K562 (cell line): ENCODE data around the gene EPHB2. TPM values are rescaled to one million over a fixed set of nuclear protein-coding genes. Genes with fewer than 3 reads are reported as not detected.

Experiments
- CBX3 ChIP-seq, 2 experiments: IDR thresholded peaks; 1 replicate in 1 of 2; 2 replicates in 1 of 2; pipeline ENCODE4 v1.6.1; 2012; ENCODE audit warnings: inconsistent platforms in 2 of 2, low read length in 2 of 2, borderline replicate concordance in 1 of 2, control low read depth in 1 of 2
- MEF2D ChIP-seq: conservative IDR thresholded peaks from 2 replicates; pipeline ENCODE4 v1.6.1; 2016; ENCODE audit warnings: low read depth, missing genetic modification characterization, missing compliant biosample characterization
- NFATC3 ChIP-seq: fragments of 450-650 bp; IDR thresholded peaks from 2 replicates; pipeline ENCODE4 v1.6.1; 2017; ENCODE audit warnings: mild to moderate bottlenecking
- NUFIP1 ChIP-seq: fragments of 450-650 bp; IDR thresholded peaks from 2 replicates; pipeline ENCODE4 v1.6.1; 2018; ENCODE audit not compliant: partially characterized antibody
- ZEB2 ChIP-seq: fragments of 450-650 bp; IDR thresholded peaks from 2 replicates; pipeline ENCODE4 v1.6.1; 2016
- ZNF707 ChIP-seq: fragments of 250-450 bp; sonication (Bioruptor Pico); conservative IDR thresholded peaks from 2 replicates; pipeline ENCODE4 v1.8.0; 2022; ENCODE audit warnings: inconsistent platforms, mild to moderate bottlenecking, moderate library complexity
- polyA plus RNA-seq, 8 experiments: library from polyadenylated mRNA; depleted of rRNA in 4 of 8; stranded (reverse) in 5 of 8; unstranded in 3 of 8; fragments of >200 nt; fragmentation: Nextera tagmentation in 2 of 8; fragmentation: Illumina TruSeq in 1 of 8; extraction: Ambion mirVana in 2 of 8; extraction: Trizol in 1 of 8; gene quantifications; 2 replicates each; pipeline versions ENCODE4 v1.2.1 to v1.2.3, GENCODE V29; 2011 to 2014; ENCODE audit warnings: inconsistent platforms in 1 of 8, missing spikeins in 1 of 8
- total RNA-seq, 7 experiments: library from RNA; depleted of rRNA in 6 of 7; stranded (reverse); fragments of >200 nt in 6 of 7; fragmentation: Illumina TruSeq in 2 of 7; extraction: Trizol in 2 of 7; gene quantifications; 2 replicates each; pipeline versions ENCODE4 v1.2.1 to v1.2.3, GENCODE V29; 2011 to 2021; ENCODE audit warnings: low replicate concordance in 1 of 7
- TF ChIP-seq, protein P1 (sequence below): fragments of 200-600 bp; sonication (generic); IDR thresholded peaks from one replicate; pipeline ENCODE4 v1.6.1; 2012; ENCODE audit warnings: mild to moderate bottlenecking, low read depth, low read length, inconsistent platforms

Gene EPHB2
- total and polyA plus RNA-seq, 9 of the 15 experiments (the other 6 are each of a cell fraction or from before 2014, with no cell fraction given): not detected

DNA sequence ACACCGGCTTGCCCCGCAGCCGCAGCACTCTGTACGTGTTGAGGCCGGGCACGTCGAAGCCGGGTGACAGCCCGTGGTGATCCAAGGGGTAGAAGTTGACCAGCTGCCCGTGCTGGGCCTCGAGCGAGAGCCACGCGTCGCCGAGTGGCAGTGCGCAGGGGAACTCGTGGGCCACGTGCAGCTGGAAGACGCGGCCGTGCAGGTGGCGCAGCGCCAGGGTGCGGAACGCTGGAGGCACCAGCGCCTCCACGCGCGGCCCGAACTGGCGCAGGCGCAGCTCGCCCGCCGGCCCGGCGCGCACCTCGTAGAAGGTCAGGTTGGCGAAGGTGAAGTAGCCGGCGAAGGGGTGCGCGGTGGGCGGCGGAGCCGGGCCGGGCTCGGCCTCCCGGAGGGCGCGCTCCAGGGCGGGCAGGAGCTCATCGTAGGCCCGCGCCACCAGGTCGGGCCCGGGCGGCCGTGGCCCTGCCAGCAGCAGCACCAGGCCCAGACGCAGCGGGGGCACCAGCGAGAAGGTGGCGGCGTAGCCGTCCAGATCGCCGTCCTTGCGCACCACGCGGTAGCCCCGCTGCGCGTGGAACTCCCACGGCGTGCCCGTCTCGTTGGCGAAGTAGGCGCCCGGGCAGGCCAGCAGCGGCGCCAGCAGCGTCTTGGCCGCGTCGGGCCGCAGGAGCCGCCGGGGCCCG is 242.6 kb downstream of the EPHB2 start (continued):
- TF ChIP-seq, protein P1, sequence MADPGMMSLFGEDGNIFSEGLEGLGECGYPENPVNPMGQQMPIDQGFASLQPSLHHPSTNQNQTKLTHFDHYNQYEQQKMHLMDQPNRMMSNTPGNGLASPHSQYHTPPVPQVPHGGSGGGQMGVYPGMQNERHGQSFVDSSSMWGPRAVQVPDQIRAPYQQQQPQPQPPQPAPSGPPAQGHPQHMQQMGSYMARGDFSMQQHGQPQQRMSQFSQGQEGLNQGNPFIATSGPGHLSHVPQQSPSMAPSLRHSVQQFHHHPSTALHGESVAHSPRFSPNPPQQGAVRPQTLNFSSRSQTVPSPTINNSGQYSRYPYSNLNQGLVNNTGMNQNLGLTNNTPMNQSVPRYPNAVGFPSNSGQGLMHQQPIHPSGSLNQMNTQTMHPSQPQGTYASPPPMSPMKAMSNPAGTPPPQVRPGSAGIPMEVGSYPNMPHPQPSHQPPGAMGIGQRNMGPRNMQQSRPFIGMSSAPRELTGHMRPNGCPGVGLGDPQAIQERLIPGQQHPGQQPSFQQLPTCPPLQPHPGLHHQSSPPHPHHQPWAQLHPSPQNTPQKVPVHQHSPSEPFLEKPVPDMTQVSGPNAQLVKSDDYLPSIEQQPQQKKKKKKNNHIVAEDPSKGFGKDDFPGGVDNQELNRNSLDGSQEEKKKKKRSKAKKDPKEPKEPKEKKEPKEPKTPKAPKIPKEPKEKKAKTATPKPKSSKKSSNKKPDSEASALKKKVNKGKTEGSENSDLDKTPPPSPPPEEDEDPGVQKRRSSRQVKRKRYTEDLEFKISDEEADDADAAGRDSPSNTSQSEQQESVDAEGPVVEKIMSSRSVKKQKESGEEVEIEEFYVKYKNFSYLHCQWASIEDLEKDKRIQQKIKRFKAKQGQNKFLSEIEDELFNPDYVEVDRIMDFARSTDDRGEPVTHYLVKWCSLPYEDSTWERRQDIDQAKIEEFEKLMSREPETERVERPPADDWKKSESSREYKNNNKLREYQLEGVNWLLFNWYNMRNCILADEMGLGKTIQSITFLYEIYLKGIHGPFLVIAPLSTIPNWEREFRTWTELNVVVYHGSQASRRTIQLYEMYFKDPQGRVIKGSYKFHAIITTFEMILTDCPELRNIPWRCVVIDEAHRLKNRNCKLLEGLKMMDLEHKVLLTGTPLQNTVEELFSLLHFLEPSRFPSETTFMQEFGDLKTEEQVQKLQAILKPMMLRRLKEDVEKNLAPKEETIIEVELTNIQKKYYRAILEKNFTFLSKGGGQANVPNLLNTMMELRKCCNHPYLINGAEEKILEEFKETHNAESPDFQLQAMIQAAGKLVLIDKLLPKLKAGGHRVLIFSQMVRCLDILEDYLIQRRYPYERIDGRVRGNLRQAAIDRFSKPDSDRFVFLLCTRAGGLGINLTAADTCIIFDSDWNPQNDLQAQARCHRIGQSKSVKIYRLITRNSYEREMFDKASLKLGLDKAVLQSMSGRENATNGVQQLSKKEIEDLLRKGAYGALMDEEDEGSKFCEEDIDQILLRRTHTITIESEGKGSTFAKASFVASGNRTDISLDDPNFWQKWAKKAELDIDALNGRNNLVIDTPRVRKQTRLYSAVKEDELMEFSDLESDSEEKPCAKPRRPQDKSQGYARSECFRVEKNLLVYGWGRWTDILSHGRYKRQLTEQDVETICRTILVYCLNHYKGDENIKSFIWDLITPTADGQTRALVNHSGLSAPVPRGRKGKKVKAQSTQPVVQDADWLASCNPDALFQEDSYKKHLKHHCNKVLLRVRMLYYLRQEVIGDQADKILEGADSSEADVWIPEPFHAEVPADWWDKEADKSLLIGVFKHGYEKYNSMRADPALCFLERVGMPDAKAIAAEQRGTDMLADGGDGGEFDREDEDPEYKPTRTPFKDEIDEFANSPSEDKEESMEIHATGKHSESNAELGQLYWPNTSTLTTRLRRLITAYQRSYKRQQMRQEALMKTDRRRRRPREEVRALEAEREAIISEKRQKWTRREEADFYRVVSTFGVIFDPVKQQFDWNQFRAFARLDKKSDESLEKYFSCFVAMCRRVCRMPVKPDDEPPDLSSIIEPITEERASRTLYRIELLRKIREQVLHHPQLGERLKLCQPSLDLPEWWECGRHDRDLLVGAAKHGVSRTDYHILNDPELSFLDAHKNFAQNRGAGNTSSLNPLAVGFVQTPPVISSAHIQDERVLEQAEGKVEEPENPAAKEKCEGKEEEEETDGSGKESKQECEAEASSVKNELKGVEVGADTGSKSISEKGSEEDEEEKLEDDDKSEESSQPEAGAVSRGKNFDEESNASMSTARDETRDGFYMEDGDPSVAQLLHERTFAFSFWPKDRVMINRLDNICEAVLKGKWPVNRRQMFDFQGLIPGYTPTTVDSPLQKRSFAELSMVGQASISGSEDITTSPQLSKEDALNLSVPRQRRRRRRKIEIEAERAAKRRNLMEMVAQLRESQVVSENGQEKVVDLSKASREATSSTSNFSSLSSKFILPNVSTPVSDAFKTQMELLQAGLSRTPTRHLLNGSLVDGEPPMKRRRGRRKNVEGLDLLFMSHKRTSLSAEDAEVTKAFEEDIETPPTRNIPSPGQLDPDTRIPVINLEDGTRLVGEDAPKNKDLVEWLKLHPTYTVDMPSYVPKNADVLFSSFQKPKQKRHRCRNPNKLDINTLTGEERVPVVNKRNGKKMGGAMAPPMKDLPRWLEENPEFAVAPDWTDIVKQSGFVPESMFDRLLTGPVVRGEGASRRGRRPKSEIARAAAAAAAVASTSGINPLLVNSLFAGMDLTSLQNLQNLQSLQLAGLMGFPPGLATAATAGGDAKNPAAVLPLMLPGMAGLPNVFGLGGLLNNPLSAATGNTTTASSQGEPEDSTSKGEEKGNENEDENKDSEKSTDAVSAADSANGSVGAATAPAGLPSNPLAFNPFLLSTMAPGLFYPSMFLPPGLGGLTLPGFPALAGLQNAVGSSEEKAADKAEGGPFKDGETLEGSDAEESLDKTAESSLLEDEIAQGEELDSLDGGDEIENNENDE: no peak
- TF ChIP-seq NFATC3 (no peak), NUFIP1 (no peak), CBX3 (IDR thresholded peaks at IDR 0.05; ENCODE audit: borderline replicate concordance in 1 of 2, low read length in 2 of 2) (no peak), MEF2D (tag) (no peak), ZNF707 (CRISPR knock-in tag) (no peak), ZEB2 (no peak)
